Activated T-helper 1 cell treated with anti-CD3 and anti-CD28 coated beads, Interleukin-12 subunit alpha, Interleukin-12 subunit beta, Interleukin-2, Interleukin-4 antibody, amounts not matched to agents 30 ng/mL and 10 ng/mL and 1 ng/mL, durations not matched to agents 14 hours and 24 hours and 36 hours (primary cell): Measurements from ENCODE around the gene ZNRF1. TPM values are rescaled to one million over a fixed set of nuclear protein-coding genes. Genes with fewer than 3 reads are reported as not detected.
"Not testable (repeated sequence)": the region's sequence is repeated elsewhere in the genome, so short reads cannot be mapped to it uniquely, and the experiment has no call there.

Experiments used
- DNase-seq: peaks from one replicate; pipeline ENCODE4 v3.0.0; 2021; ENCODE audit warnings: low spot score
- H3K27ac Mint-ChIP-seq: one replicate; pipeline ENCODE4 v1.8.0; 2021; ENCODE audit warnings: mild to moderate bottlenecking, mixed read lengths
- H3K27me3 Mint-ChIP-seq: one replicate; pipeline ENCODE4 v1.8.0; 2022; ENCODE audit warnings: mild to moderate bottlenecking, moderate library complexity, mixed read lengths; ENCODE audit not compliant: insufficient read depth
- H3K36me3 Mint-ChIP-seq: one replicate; pipeline ENCODE4 v1.8.0; 2021; ENCODE audit warnings: low read depth, mixed read lengths
- H3K4me1 Mint-ChIP-seq: one replicate; pipeline ENCODE4 v1.8.0; 2021; ENCODE audit warnings: low read depth, mixed read lengths
- H3K4me3 Mint-ChIP-seq: one replicate; pipeline ENCODE4 v1.8.0; 2021; ENCODE audit warnings: mild to moderate bottlenecking, moderate library complexity, mixed read lengths
- H3K9me3 Mint-ChIP-seq: one replicate; pipeline ENCODE4 v1.8.0; 2021; ENCODE audit warnings: mixed read lengths
- intact Hi-C: fragments of 100-400 bp; cut with micrococcal nuclease; formaldehyde crosslinking; loops from one replicate; pipeline ENCODE4 v1.15.1; 2024
- total RNA-seq: library from RNA; stranded (reverse); gene quantifications from 2 replicates; pipeline ENCODE4 v1.2.3, GENCODE V29; 2022

ZNRF1 gene
- total RNA-seq, 1 donor from 2014 or later = 51.2 TPM

GRCh38 chr16:75005697-75006096 is 6.9 kb downstream of the ZNRF1 start:
- no peaks in the 10 kb centered on the region for H3K9me3 Mint-ChIP-seq
- peaks cover 36% of the 10 kb centered on the region for H3K36me3 Mint-ChIP-seq
- intact Hi-C loops = no loop called here
- H3K4me1 Mint-ChIP-seq = peaks cover 70% of the 10 kb centered on the region
- no peaks in the 10 kb centered on the region for H3K27me3 Mint-ChIP-seq
- no peak for DNase-seq
- H3K27ac Mint-ChIP-seq = no peak overlapping the region
- H3K4me3 Mint-ChIP-seq = no peak overlapping the region

- Mint-ChIP-seq H3K4me1 (peaks cover 70% of the 10 kb centered on the region), H3K36me3 (peaks cover 31% of the 10 kb centered on the region), H3K4me3 (no peak overlapping the region), H3K9me3 (no peaks in the 10 kb centered on the region), H3K27me3 (no peaks in the 10 kb centered on the region), H3K27ac (no peak overlapping the region)
- intact Hi-C loops = no loop called here
- no peak for DNase-seq
These were observed 8.6 kb downstream of the ZNRF1 start for GRCh38 chr16:75007443-75007842.

GRCh38 chr16:75010427-75010826 is 11.6 kb downstream of the ZNRF1 start:
- Mint-ChIP-seq H3K27ac (peak overlapping the region; percentile 56), H3K4me3 (no peak overlapping the region), H3K36me3 (peaks cover 25% of the 10 kb centered on the region), H3K9me3 (no peaks in the 10 kb centered on the region), H3K4me1 (peaks cover 65% of the 10 kb centered on the region), H3K27me3 (no peaks in the 10 kb centered on the region)
- intact Hi-C loops = no loop called here
- no peak for DNase-seq

GRCh38 chr16:75011634-75012307 is 12.9 kb downstream of the ZNRF1 start:
- DNase-seq = peak; percentile 53
- H3K9me3 Mint-ChIP-seq = no peaks in the 10 kb centered on the region
- peaks cover 65% of the 10 kb centered on the region for H3K4me1 Mint-ChIP-seq
- intact Hi-C loops = loop anchor here (1.0 to 2.0 kb wide), 9 partner anchors 11 to 137 kb away; partner anchors contain the start of genes WDR59 and ZFP1
- peak overlapping the region; percentile 80 for H3K4me3 Mint-ChIP-seq
- H3K27me3 Mint-ChIP-seq = no peaks in the 10 kb centered on the region
- peak overlapping the region; percentile 98 for H3K27ac Mint-ChIP-seq
- peaks cover 24% of the 10 kb centered on the region for H3K36me3 Mint-ChIP-seq

- Mint-ChIP-seq H3K4me3 (peak overlapping the region; percentile 80), H3K27me3 (no peaks in the 10 kb centered on the region), H3K27ac (peak overlapping the region; percentile 98), H3K9me3 (no peaks in the 10 kb centered on the region), H3K36me3 (peaks cover 22% of the 10 kb centered on the region), H3K4me1 (peaks cover 65% of the 10 kb centered on the region)
- DNase-seq = no peak
- intact Hi-C loops = loop anchor here (1.0 to 2.0 kb wide), 9 partner anchors 11 to 136 kb away; partner anchors contain the start of genes WDR59 and ZFP1
These were observed 13.7 kb downstream of the ZNRF1 start for GRCh38 chr16:75012380-75013081.

- H3K9me3 Mint-ChIP-seq, DNase-seq, H3K27me3 Mint-ChIP-seq: not testable (repeated sequence)
- peaks cover 27% of the 10 kb centered on the region for H3K36me3 Mint-ChIP-seq
- peaks cover 69% of the 10 kb centered on the region for H3K4me1 Mint-ChIP-seq
- H3K4me3 Mint-ChIP-seq = peak overlapping the region; percentile 80
- intact Hi-C loops = loop anchor here (2.0 kb wide), 3 partner anchors 18 to 136 kb away; partner anchors contain the start of gene ZFP1
- H3K27ac Mint-ChIP-seq = peak overlapping the region; percentile 98
These were observed 14.3 kb downstream of the ZNRF1 start for GRCh38 chr16:75013123-75013522.

- Mint-ChIP-seq H3K9me3 (peaks cover 1% of the 10 kb centered on the region), H3K4me3 (no peak overlapping the region), H3K27ac (peak overlapping the region; percentile 71), H3K4me1 (peaks cover 66% of the 10 kb centered on the region), H3K36me3 (peaks cover 22% of the 10 kb centered on the region), H3K27me3 (no peaks in the 10 kb centered on the region)
- no peak for DNase-seq
- intact Hi-C loops = no loop called here
These were observed 15.5 kb downstream of the ZNRF1 start for GRCh38 chr16:75014318-75014717.

- Mint-ChIP-seq H3K36me3 (peaks cover 38% of the 10 kb centered on the region), H3K9me3 (peaks cover 21% of the 10 kb centered on the region), H3K4me1 (peaks cover 60% of the 10 kb centered on the region)
- H3K27me3 Mint-ChIP-seq, intact Hi-C loops, H3K27ac Mint-ChIP-seq, H3K4me3 Mint-ChIP-seq, DNase-seq: not testable (repeated sequence)
These were observed 17.7 kb downstream of the ZNRF1 start for GRCh38 chr16:75016451-75017081.

GRCh38 chr16:75017670-75018525 is 19.1 kb downstream of the ZNRF1 start:
- Mint-ChIP-seq H3K9me3 (peaks cover 30% of the 10 kb centered on the region), H3K4me1 (peaks cover 52% of the 10 kb centered on the region), H3K36me3 (peaks cover 42% of the 10 kb centered on the region), H3K4me3 (no peak overlapping the region), H3K27ac (no peak overlapping the region), H3K27me3 (no peaks in the 10 kb centered on the region)
- DNase-seq = no peak
- intact Hi-C loops = no loop called here

- no peak for DNase-seq
- Mint-ChIP-seq H3K27ac (no peak overlapping the region), H3K9me3 (peaks cover 34% of the 10 kb centered on the region), H3K36me3 (peaks cover 45% of the 10 kb centered on the region), H3K4me3 (no peak overlapping the region), H3K27me3 (no peaks in the 10 kb centered on the region), H3K4me1 (peaks cover 52% of the 10 kb centered on the region)
- intact Hi-C loops = no loop called here
These were observed 20.2 kb downstream of the ZNRF1 start for GRCh38 chr16:75019007-75019406.

- Mint-ChIP-seq H3K36me3 (peaks cover 43% of the 10 kb centered on the region), H3K9me3 (peaks cover 34% of the 10 kb centered on the region), H3K27me3 (no peaks in the 10 kb centered on the region), H3K27ac (no peak overlapping the region), H3K4me1 (peaks cover 53% of the 10 kb centered on the region), H3K4me3 (no peak overlapping the region)
- intact Hi-C loops = no loop called here
- no peak for DNase-seq
These were observed 20.8 kb downstream of the ZNRF1 start for GRCh38 chr16:75019586-75019985.

- Mint-ChIP-seq H3K36me3 (peaks cover 43% of the 10 kb centered on the region), H3K27me3 (no peaks in the 10 kb centered on the region), H3K9me3 (peaks cover 34% of the 10 kb centered on the region), H3K27ac (peak overlapping the region; percentile 79), H3K4me1 (peaks cover 55% of the 10 kb centered on the region), H3K4me3 (no peak overlapping the region)
- DNase-seq = no peak
- intact Hi-C loops = no loop called here
These were observed 22.6 kb downstream of the ZNRF1 start for GRCh38 chr16:75021410-75021809.
